ENCODE results near the gene SREK1.

The SREK1 gene

DNA sequence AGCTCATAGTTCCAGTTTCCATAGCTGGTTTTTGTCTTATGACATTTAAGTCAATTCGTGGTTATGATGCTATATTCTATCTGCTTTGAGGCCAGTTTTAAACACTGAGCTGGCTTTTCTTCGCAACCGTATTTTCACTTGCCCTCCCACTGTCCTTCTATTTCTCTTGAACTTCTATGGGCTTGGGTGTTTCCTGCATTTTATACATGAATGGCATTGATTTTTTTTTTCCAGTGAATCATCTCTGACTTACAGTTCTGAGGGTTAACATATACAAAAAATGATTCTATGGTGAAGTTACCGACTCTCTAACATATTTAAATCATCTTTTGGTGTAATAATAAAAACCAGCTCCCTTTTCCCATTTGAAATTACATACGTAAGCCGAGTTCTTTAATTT lies 88.2 kb downstream of the SREK1 start:
- TF ChIP-seq CREB1 (IDR thresholded peaks at IDR 0.05; ENCODE audit: low read depth) = no peak
- TF ChIP-seq EP300 (IDR thresholded peaks at IDR 0.05; ENCODE audit: borderline replicate concordance) = no peak

DNA sequence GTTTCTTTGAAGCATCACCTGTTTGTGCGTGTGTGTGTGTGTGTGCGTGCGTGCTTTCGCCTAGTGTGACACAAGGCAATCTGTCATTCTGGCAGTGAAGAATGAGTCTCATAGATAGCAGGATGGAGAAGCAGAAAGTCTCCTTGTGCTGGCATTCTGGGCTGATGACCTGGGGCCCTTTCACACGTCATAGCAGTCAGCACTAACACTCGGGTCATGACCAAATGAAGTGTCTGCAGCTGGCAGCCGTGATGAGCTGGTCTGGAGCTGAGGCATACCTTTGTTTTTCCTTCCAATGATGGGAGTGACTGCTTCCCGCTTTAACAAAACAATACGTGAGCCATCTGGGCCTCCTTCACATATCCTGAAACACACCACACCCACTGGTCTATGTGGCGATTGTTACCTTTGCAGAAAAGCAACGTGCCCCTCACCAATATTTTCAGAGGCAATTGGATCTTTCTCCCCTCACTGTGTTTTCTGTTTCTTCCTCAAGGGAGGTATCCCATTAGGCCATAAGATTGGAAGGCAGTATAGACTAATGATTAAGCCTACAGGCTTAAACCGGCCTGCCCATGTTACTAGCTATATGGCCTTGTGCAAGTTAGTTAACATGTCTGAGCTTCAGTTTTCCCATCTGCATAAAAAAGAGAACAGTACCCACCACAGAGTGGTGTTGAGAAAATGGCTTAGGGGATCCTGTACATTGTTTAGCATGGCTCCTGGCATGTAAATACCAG lies 88.8 kb downstream of the SREK1 start:
- TF ChIP-seq CEBPB (IDR thresholded peaks at IDR 0.05) (no peak), YY1 (IDR thresholded peaks at IDR 0.05; ENCODE audit: low read depth) (no peak), TEAD4 (IDR thresholded peaks at IDR 0.05) (no peak), CREB1 (IDR thresholded peaks at IDR 0.05; ENCODE audit: low read depth) (no peak), EGR1 (IDR thresholded peaks at IDR 0.05) (no peak), TCF12 (IDR thresholded peaks at IDR 0.05; ENCODE audit: low read depth) (no peak), ZBTB7A (IDR thresholded peaks at IDR 0.05; ENCODE audit: low read depth) (no peak), MAX (IDR thresholded peaks at IDR 0.05) (no peak), NFIC (IDR thresholded peaks at IDR 0.05) (no peak), EP300 (IDR thresholded peaks at IDR 0.05; ENCODE audit: borderline replicate concordance) (no peak), FOXM1 (IDR thresholded peaks at IDR 0.05; ENCODE audit: borderline replicate concordance, low read depth) (no peak), TAF1 (IDR thresholded peaks at IDR 0.05; ENCODE audit: low read depth) (no peak), RAD21 (IDR thresholded peaks at IDR 0.05; ENCODE audit: low read depth) (no peak)
- TF ChIP-seq, protein P1, sequence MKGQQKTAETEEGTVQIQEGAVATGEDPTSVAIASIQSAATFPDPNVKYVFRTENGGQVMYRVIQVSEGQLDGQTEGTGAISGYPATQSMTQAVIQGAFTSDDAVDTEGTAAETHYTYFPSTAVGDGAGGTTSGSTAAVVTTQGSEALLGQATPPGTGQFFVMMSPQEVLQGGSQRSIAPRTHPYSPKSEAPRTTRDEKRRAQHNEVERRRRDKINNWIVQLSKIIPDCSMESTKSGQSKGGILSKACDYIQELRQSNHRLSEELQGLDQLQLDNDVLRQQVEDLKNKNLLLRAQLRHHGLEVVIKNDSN (IDR thresholded peaks at IDR 0.05) = no peak
- TF ChIP-seq, protein P2, sequence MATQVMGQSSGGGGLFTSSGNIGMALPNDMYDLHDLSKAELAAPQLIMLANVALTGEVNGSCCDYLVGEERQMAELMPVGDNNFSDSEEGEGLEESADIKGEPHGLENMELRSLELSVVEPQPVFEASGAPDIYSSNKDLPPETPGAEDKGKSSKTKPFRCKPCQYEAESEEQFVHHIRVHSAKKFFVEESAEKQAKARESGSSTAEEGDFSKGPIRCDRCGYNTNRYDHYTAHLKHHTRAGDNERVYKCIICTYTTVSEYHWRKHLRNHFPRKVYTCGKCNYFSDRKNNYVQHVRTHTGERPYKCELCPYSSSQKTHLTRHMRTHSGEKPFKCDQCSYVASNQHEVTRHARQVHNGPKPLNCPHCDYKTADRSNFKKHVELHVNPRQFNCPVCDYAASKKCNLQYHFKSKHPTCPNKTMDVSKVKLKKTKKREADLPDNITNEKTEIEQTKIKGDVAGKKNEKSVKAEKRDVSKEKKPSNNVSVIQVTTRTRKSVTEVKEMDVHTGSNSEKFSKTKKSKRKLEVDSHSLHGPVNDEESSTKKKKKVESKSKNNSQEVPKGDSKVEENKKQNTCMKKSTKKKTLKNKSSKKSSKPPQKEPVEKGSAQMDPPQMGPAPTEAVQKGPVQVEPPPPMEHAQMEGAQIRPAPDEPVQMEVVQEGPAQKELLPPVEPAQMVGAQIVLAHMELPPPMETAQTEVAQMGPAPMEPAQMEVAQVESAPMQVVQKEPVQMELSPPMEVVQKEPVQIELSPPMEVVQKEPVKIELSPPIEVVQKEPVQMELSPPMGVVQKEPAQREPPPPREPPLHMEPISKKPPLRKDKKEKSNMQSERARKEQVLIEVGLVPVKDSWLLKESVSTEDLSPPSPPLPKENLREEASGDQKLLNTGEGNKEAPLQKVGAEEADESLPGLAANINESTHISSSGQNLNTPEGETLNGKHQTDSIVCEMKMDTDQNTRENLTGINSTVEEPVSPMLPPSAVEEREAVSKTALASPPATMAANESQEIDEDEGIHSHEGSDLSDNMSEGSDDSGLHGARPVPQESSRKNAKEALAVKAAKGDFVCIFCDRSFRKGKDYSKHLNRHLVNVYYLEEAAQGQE (IDR thresholded peaks at IDR 0.05; ENCODE audit: low read depth) = no peak

All from Ishikawa (cell line).